ENCODE results near the gene PPP2R3B. TPM values are rescaled to one million over a fixed set of nuclear protein-coding genes. Genes with fewer than 3 reads are reported as not detected.

The PPP2R3B gene
- total RNA-seq, 1 experiment from 2014 or later: 13.7 TPM

GRCh38 chrX:290476-291166 is 96.1 kb downstream of the PPP2R3B start:
- POLR2A ChIA-PET: no interaction called here
- Mint-ChIP-seq H3K27ac (ENCODE audit: low read depth, unreplicated experiment) (no peak overlapping the region), H3K27me3 (ENCODE audit: insufficient read depth, unreplicated experiment) (no peaks in the 10 kb centered on the region), H3K4me1 (ENCODE audit: insufficient read depth, unreplicated experiment) (no peaks in the 10 kb centered on the region), H3K4me3 (ENCODE audit: unreplicated experiment) (no peak overlapping the region), H3K9me3 (ENCODE audit: unreplicated experiment) (no peaks in the 10 kb centered on the region), H3K36me3 (ENCODE audit: insufficient read depth, unreplicated experiment) (peaks cover 14% of the 10 kb centered on the region)
- no TSS peak for BruUV-seq (replicated peaks)
- TF ChIP-seq, protein P1, sequence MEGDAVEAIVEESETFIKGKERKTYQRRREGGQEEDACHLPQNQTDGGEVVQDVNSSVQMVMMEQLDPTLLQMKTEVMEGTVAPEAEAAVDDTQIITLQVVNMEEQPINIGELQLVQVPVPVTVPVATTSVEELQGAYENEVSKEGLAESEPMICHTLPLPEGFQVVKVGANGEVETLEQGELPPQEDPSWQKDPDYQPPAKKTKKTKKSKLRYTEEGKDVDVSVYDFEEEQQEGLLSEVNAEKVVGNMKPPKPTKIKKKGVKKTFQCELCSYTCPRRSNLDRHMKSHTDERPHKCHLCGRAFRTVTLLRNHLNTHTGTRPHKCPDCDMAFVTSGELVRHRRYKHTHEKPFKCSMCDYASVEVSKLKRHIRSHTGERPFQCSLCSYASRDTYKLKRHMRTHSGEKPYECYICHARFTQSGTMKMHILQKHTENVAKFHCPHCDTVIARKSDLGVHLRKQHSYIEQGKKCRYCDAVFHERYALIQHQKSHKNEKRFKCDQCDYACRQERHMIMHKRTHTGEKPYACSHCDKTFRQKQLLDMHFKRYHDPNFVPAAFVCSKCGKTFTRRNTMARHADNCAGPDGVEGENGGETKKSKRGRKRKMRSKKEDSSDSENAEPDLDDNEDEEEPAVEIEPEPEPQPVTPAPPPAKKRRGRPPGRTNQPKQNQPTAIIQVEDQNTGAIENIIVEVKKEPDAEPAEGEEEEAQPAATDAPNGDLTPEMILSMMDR (IDR thresholded peaks at IDR 0.05; ENCODE audit: unreplicated experiment): no peak
- CTCF ChIA-PET: no interaction called here
- intact Hi-C loops (cut with micrococcal nuclease): no loop called here
- no peak for DNase-seq (ENCODE audit: unreplicated experiment)

- CTCF ChIA-PET: no interaction called here
- H3K4me3 Mint-ChIP-seq (ENCODE audit: unreplicated experiment): no peak overlapping the region
- intact Hi-C loops (cut with micrococcal nuclease): no loop called here
- no peak overlapping the region for H3K27ac Mint-ChIP-seq (ENCODE audit: low read depth, unreplicated experiment)
- H3K4me1 Mint-ChIP-seq (ENCODE audit: insufficient read depth, unreplicated experiment): no peaks in the 10 kb centered on the region
- TF ChIP-seq, protein P1 (IDR thresholded peaks at IDR 0.05; ENCODE audit: unreplicated experiment): no peak
- POLR2A ChIA-PET: no interaction called here
- BruUV-seq (replicated peaks): no TSS peak
- H3K9me3 Mint-ChIP-seq (ENCODE audit: unreplicated experiment): no peaks in the 10 kb centered on the region
- DNase-seq (ENCODE audit: unreplicated experiment): no peak
- peaks cover 14% of the 10 kb centered on the region for H3K36me3 Mint-ChIP-seq (ENCODE audit: insufficient read depth, unreplicated experiment)
- H3K27me3 Mint-ChIP-seq (ENCODE audit: insufficient read depth, unreplicated experiment): no peaks in the 10 kb centered on the region
These were observed 98.1 kb downstream of the PPP2R3B start for GRCh38 chrX:288561-288991.

DNA sequence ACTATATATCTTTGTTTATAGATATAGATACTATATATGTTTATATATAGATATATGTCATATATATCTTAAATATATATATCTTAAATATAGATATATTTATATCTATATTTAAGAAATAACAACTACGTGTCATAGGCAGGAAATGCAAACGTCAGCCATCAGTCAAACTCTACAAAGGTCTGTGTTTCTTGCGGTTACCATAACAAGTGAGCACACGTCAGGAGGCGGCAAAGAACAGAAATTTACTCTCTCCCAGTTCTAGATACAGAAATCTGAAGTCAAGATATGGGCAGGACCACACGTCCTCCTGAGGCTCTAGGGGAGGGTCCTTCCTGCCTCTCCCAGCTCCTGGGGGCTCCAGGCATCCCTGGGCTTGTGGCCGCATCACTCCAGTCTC is 99.0 kb downstream of the PPP2R3B start:
- DNase-seq (ENCODE audit: unreplicated experiment): peak; percentile 36
- TF ChIP-seq, protein P1 (IDR thresholded peaks at IDR 0.05; ENCODE audit: unreplicated experiment): no peak
- no peak overlapping the region for H3K27ac Mint-ChIP-seq (ENCODE audit: low read depth, unreplicated experiment)
- intact Hi-C loops (cut with micrococcal nuclease): no loop called here
- H3K9me3 Mint-ChIP-seq (ENCODE audit: unreplicated experiment): no peaks in the 10 kb centered on the region
- no peak overlapping the region for H3K4me3 Mint-ChIP-seq (ENCODE audit: unreplicated experiment)
- peaks cover 8% of the 10 kb centered on the region for H3K36me3 Mint-ChIP-seq (ENCODE audit: insufficient read depth, unreplicated experiment)
- ChIA-PET CTCF (no interaction called here), POLR2A (no interaction called here)
- H3K4me1 Mint-ChIP-seq (ENCODE audit: insufficient read depth, unreplicated experiment): no peaks in the 10 kb centered on the region
- BruUV-seq (replicated peaks): no TSS peak
- H3K27me3 Mint-ChIP-seq (ENCODE audit: insufficient read depth, unreplicated experiment): no peaks in the 10 kb centered on the region

DNA sequence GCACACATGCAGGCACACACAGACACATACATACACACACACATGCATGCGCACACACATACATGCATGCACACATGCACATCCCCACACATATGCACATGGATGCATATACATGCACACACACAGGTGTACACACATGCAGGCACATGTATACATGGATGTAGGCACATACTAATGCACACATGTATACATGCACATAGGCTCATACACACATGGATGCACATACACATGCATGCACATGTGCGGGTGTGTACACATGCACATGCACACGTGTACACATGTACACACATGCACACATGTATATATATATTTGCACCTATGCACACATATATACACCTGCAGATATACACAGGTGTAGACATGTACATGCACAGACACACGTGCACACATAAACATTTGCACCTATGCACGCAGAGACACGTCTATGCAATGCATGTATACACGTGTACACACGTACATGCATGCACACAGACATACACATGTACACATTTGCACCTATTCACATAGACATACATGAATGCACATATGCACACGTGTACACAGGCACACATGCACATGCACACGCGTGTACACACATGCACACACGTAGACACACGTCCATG is 101.5 kb downstream of the PPP2R3B start:
- ChIA-PET CTCF (no interaction called here), POLR2A (no interaction called here)
- Mint-ChIP-seq H3K27ac (ENCODE audit: low read depth, unreplicated experiment) (no peak overlapping the region), H3K36me3 (ENCODE audit: insufficient read depth, unreplicated experiment) (peaks cover 5% of the 10 kb centered on the region), H3K4me1 (ENCODE audit: insufficient read depth, unreplicated experiment) (no peaks in the 10 kb centered on the region), H3K4me3 (ENCODE audit: unreplicated experiment) (no peak overlapping the region), H3K27me3 (ENCODE audit: insufficient read depth, unreplicated experiment) (no peaks in the 10 kb centered on the region), H3K9me3 (ENCODE audit: unreplicated experiment) (no peaks in the 10 kb centered on the region)
- BruUV-seq (replicated peaks): no TSS peak
- intact Hi-C loops (cut with micrococcal nuclease): no loop called here
- DNase-seq (ENCODE audit: unreplicated experiment): no peak
- TF ChIP-seq, protein P1 (IDR thresholded peaks at IDR 0.05; ENCODE audit: unreplicated experiment): no peak

Other genes with a start within 250 kb of the PPP2R3B start
- gene PLCXD1, start 105.5 kb downstream of the PPP2R3B start, total RNA-seq (2022): 7.6 and 12.0 TPM in 2 replicates
- gene GTPBP6, start 68.1 kb downstream of the PPP2R3B start, total RNA-seq (2022): 54.9 and 73.4 TPM in 2 replicates
- not detected in 2 replicates for gene SHOX, start 243.9 kb upstream of the PPP2R3B start, total RNA-seq (2022)